CD1c-positive myeloid dendritic cell (primary cell): ENCODE data around the gene JAKMIP3.
"Not testable (repeated sequence)": the region's sequence is repeated elsewhere in the genome, so short reads cannot be mapped to it uniquely, and the experiment has no call there.

Experiments
- DNase-seq: peaks from one replicate; pipeline ENCODE4 v3.0.0-alpha.2; 2016; ENCODE audit errors: extremely low spot score

Gene JAKMIP3

DNA sequence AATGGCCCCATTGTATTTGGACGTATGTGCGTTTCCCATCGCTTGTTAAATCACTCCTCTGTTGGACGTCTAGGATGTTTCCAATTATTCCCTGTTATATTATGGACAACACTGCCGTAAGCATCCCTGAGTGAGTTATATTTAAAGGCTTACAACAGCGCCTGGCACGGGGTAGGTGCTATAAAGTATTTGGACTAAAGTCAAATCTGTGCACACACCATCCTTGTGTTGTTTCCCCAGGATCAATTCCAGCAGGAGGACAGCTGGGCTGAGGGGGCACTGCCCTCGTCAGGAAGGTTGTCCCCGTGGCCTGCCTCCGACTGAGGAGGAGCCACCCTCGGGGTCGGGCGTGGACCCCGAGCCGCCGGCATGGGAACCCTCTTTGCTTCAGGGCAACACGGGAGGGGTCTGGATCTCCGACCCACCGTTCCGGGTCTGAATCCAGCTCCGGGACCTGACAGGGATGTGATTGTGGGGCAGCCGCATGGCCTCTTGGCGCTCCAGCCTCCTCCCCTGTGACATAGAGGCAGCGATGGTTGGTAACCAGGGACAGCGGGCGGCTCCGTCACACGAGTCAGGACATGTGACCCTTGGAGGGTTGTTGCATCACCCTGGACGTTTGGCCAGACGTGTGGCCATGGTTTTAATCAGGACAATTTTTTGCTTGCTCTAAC is 1.5 kb upstream of the JAKMIP3 start:
- no peak for DNase-seq

- no peak for DNase-seq
Observed at GRCh38 chr10:132064771-132065437, 842 bp upstream of the JAKMIP3 start.

DNA sequence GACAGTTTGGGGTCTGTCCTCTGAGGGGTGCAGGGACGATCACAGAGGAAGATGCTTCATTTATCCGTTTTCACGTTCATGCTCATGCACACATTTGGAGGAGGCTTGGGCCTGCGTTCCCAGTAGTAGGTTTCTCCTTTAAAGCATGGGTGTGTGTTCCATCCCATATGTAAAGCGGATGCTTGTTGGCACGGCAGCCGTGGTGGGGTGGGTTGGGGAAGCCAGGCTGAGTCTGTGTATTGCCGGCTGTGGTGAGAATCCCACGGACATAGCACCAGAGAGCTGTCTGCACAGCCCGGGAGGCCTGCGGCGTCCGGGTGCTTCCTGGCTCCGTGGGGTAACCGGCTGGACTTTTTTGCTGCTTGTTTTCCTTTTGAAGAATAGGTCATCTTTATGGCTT is 440 bp downstream of the JAKMIP3 start:
- DNase-seq, result no peak

GRCh38 chr10:132066812-132067211 is 1.1 kb downstream of the JAKMIP3 start:
- no peak for DNase-seq

DNA sequence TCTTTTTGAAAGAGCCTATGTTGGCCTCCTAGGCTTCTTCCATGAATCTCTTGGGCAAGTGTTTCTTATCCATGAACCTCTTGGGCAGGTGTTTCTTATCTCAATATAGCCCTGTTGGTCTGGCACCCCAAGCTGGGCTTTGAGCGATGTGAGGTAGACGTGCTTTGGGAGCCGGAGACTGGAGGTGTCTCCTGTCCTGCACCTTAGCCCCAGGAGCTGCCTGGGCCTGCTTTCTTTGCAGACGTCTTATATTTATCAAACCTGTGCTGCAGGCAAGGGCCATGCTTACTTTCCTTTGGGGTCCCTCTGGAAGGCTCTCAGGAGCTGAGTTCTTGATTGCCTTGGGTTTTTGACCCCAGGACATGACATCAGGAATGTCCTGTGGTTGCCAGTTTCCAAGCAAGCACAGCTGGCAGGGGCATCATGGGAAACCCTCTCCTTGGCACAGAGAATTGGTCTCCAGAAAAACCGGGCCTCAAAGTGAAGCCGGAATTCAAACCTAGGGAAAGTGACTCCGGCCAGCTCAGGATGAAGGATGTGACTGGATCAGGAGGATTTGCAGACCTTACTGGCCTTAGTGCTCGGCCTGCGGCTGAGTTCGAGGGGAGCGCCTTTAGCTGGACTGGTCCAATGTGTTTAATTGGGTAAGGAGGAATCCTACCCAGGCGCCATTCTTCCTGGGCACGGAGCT is 2.8 kb downstream of the JAKMIP3 start:
- DNase-seq, result no peak

DNA sequence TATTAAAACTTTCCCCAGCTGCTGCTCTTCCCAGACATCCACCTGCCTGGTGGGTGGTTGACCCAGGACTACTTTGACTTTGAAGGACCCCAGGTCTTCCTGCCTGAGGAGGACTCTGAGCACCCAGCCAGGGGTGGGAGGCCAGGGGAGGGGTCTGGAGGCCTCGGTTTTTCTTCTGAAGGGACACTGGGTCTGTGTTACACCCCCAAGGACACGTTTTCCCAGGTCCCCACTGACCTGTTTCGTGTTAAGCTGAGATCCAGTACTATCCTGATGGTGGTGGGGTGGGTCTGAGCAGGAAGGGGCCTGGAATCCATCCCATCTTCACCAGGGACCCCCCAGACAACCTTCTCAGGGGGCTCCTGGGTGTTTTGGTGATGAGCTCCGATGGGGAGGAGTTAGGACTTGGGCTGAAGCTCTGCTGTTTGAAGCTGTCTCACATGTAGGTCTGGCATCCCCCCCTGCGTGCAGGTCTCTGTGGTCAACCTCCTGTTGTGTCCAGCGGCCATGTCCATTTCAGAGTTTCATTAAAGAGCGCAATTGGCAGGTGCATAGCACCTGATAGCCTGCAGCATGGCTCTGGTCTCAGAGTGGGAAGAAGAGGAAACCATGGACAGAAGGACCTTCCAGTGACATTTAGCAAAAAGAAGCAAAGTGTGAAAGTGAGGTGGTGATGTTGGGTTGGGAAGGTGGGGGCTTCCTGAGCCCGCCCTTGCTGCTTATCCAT is 3.5 kb downstream of the JAKMIP3 start:
- DNase-seq, result no peak

GRCh38 chr10:132069849-132070182 is 4.1 kb downstream of the JAKMIP3 start:
- DNase-seq, result no peak

DNA sequence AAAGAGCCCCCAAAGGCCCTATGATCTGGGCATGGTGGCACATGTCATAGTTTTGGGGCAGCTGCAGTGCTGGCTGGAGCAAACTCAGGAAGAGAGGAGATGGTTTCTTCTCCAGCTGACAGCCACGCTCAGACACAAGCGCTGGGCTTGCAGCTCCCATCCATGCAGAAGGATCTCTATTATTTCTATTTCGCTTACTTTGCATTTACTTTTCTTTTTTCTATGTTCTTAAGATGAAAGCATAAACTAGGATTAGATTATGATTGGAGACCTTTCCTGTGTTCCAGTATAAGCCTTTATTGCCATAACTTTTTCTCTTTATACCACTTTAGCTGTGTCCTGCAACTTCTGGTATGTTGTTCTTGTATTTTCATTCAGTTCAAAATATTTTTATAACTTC is 5.0 kb downstream of the JAKMIP3 start:
- DNase-seq, result no peak

GRCh38 chr10:132071667-132072066 is 5.9 kb downstream of the JAKMIP3 start:
- no peak for DNase-seq

GRCh38 chr10:132075909-132076577 is 10.3 kb downstream of the JAKMIP3 start:
- DNase-seq, result no peak

DNA sequence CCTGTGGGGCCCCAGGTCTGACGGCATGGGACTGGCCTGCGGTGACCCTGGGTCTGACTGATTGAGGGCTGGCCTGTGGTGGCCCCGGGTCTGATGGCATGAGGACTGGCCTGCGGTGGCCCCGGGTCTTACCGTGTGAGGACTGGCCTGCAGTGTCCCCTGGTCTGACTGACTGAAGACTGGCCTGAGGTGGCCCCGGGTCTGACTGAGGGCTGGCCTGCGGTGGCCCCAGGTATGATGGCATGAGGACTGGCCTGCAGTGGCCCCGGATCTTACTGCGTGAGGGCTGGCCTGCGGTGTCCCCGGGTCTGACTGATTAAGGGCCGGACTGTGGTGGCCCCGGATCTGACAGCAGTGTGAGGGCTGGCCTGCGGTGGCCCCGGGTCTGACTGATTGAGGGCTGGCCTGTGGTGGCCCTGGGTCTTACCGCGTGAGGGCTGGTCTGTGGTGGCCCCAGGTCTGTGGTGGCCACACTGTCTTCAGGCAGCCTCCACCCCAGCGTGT is 10.9 kb downstream of the JAKMIP3 start:
- DNase-seq, result no peak

GRCh38 chr10:132077091-132077490 is 11.3 kb downstream of the JAKMIP3 start:
- DNase-seq, result no peak

DNA sequence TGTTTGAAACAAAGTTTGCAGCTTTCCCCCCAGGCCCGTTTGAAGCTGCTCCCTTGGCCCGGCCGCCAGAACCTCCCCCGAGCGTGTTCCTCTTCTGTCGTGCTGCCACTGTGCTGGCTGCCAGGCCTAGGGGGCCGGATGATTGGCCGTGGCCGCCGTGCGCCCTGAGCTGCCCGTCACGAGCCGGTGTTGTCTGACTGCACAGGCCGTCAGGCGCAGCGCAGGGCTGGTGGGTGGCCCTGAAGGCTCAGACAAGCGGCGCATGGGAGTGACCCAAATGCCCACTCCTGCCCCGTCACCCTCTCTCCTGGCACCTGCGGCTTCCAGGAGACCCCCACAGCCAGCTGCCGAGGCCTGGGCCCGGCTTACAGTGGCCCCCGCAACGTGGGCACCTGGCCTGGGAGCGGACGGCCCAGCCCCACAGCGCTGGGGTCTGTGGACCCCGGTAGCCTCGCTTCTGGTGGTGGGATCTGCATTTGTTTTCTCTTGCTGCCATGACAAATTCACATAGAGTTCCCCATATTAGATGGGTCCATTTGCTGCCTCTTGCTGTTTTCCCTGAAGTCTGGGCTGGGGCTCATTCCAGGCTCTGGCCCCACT is 13.1 kb downstream of the JAKMIP3 start:
- no peak for DNase-seq

- DNase-seq, result not testable (repeated sequence)
Observed at GRCh38 chr10:132084384-132084783, 18.6 kb downstream of the JAKMIP3 start.

DNA sequence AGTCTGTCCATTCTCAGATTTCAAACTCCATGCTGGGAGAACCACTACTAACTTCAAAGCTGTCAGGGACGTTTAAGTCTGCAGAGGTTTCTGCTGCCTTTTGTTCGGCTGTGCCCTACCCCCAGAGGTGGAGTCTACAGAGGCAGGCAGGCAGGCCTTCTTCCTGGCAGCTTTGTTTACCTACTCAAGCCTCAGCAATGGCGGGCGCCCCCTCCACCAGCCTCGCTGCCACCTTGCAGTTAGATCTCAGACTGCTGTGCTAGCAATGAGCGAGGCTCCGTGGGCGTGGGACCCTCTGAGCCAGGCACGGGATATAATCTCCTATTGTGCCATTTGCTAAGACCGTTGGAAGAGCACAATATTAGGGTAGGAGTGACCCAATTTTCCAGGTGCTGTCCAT is 27.5 kb downstream of the JAKMIP3 start:
- DNase-seq, result not testable (repeated sequence)

- no peak for DNase-seq
Observed at GRCh38 chr10:132094581-132095234, 29.0 kb downstream of the JAKMIP3 start.

DNA sequence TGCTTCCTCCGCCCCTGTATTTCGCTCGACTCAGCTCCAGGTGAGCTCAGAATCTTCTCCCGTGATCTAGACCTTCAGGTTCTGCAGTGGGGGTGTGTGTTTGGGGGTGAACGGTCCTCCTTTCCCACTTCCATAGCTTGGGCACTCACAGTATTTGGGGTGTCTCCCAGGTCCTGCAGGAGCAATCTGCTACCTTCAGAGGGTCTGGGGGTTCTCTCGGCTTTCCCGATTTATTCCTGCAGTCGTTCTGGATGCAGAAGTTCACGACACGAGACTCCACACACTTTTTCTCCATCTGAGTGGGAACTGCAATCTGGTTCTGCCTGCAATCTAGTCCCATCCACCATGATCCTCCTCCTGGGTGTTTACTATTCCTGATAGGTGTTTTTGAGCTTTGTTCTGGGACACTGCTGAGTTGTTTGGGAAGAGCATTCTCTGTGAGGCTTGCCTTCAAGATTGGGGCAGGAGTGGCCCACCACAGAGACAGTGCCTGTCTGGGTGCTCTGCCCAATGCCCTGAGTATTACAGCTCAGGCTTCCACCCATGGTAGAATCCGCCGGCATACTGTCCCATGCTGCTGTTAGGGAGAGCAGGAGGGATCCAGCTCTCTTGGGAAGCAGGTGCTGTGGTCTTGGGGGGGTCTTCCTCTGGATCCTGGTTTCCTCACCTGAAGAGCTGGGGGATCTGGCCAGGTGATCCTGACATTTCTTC is 29.8 kb downstream of the JAKMIP3 start:
- no peak for DNase-seq

DNA sequence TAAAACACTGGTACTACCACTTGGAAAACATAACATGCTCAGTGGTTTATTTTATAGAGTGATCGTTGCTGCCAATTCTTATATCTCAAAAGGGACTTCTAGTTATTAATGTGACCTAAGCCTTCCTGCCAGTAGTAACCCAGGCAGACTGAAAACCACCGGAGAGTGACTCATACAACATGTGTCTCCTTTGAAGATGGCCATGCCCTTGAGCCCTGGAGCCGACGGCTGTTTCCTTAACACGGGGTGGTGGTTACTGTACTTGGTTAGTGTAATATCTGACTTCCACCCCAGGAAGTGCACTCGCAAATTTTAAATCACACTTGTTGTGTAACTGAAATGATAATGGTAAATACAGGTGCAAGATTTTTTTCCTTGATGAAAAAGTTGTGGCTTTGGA is 30.5 kb downstream of the JAKMIP3 start:
- DNase-seq, result no peak

DNA sequence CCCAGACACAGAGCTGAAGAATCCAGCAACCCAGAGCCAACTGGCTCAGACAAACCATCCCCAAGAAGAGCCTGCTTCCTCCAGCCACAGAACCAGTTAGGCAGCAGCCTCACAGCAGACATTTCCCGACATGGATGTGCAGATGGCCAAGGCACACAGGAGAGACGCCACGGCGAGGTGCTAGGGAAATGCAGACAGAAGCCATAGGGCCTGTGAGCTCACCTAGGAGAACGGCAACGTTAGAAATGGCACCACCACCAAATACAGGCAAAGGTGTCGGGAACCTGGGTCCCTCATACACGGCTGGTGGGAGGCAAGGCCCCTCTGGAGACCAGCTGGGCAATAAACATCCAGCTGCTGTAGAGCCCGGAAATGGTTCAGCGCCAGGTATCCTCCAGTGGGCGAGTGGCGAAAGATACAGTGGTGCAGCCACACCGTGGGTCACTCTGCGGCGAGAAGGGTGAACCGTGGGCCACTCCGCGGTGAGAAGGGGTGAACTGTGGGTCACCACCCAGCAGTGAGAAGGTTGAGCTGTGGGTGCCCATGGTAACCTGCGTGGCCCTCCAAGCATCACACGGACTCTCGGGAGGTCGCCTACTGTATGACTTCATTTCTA is 31.2 kb downstream of the JAKMIP3 start:
- DNase-seq, result no peak
